Naive B cell (primary cell): ENCODE results near the gene ANKRD29. TPM values are rescaled to one million over a fixed set of nuclear protein-coding genes. Genes with fewer than 3 reads are reported as not detected.

Source experiments
- ATAC-seq, 2 donors: fragments of 150-1000 bp; cut with Tn5 transposase; 2 replicates each; pipeline ENCODE4 v1.10.0; 2021; ENCODE audit warnings: low read depth in 2 of 2, mild to moderate bottlenecking in 2 of 2, moderate library complexity in 2 of 2
- DNase-seq: peaks from one replicate; pipeline ENCODE4 v3.0.0; 2022
- H3K27ac Mint-ChIP-seq, 6 donors: one replicate each; pipeline ENCODE4 v1.8.0; 2020 to 2022; ENCODE audit warnings: mild to moderate bottlenecking in 6 of 6, mixed read lengths in 6 of 6, moderate library complexity in 5 of 6, inconsistent platforms in 2 of 6
- H3K27me3 Mint-ChIP-seq, 3 donors: one replicate each; pipeline ENCODE4 v1.8.0; 2021 to 2022; ENCODE audit warnings: mixed read lengths in 3 of 3, mild to moderate bottlenecking in 1 of 3
- H3K36me3 Mint-ChIP-seq, 2 donors: one replicate each; pipeline ENCODE4 v1.8.0; 2020 to 2022; ENCODE audit warnings: mixed read lengths in 2 of 2, inconsistent platforms in 1 of 2, mild to moderate bottlenecking in 1 of 2
- H3K4me1 Mint-ChIP-seq, 3 donors: one replicate each; pipeline ENCODE4 v1.8.0; 2020 to 2022; ENCODE audit warnings: mixed read lengths in 3 of 3, inconsistent platforms in 1 of 3, mild to moderate bottlenecking in 1 of 3, moderate library complexity in 1 of 3
- H3K4me3 Mint-ChIP-seq, 8 donors: one replicate each; pipeline ENCODE4 v1.8.0; 2020 to 2022; ENCODE audit warnings: mild to moderate bottlenecking in 8 of 8, mixed read lengths in 8 of 8, moderate library complexity in 8 of 8, inconsistent platforms in 2 of 8
- H3K9me3 Mint-ChIP-seq, 7 donors: one replicate each; pipeline ENCODE4 v1.8.0; 2020 to 2022; ENCODE audit warnings: mixed read lengths in 7 of 7, mild to moderate bottlenecking in 5 of 7, inconsistent platforms in 2 of 7, moderate library complexity in 1 of 7
- polyA plus RNA-seq, 6 donors: library from polyadenylated mRNA; unstranded; fragments of 300-500 nt; fragmentation: Illumina TruSeq; gene quantifications; one replicate each; pipeline ENCODE4 v1.2.3, GENCODE V29; 2021; ENCODE audit warnings: low read depth in 6 of 6

ANKRD29 gene
- polyA plus RNA-seq, 6 donors from 2014 or later, result 0.26 to 0.33 TPM; not detected in 4

DNA sequence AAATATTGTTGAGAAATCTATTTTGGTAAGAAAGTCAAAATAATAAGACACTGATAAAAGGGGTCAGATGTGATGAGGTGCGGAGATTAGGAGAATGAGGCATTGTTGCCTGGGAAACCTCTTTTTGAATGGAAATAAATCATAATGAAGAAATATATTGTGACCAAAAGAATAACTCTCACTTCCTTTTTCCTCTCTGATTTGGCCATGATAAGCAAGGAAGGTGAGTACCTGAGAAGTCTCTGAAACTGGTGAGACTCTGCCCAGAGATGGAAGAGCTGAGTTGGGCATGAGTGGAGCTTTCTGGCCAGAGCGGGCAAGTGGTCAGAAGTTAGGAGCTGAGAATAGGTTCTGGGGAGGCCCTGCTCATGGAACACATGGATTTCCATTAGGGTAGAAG, 38.3 kb upstream of the ANKRD29 start:
- Mint-ChIP-seq H3K36me3 (no peaks in the 10 kb centered on the region), H3K9me3 (peaks cover 0 to 4% (median 0%) of the 10 kb centered on the region in 7 donors), H3K4me1 (peaks cover 4 to 13% (median 4%) of the 10 kb centered on the region in 3 donors), H3K4me3 (no peak overlapping the region), H3K27ac (no peak overlapping the region), H3K27me3 (peaks cover 8 to 29% (median 11%) of the 10 kb centered on the region in 3 donors)
- ATAC-seq (peak in 1 of 2 donors; percentile 28), DNase-seq (peak; percentile 3)

- H3K4me3 Mint-ChIP-seq, result no peak overlapping the region
- peaks cover 0 to 7% (median 6%) of the 10 kb centered on the region in 3 donors for H3K4me1 Mint-ChIP-seq
- no peak for ATAC-seq
- DNase-seq, result no peak
- H3K27me3 Mint-ChIP-seq, result peaks cover 10 to 26% (median 24%) of the 10 kb centered on the region in 3 donors
- no peak overlapping the region for H3K27ac Mint-ChIP-seq
- H3K9me3 Mint-ChIP-seq, result no peaks in the 10 kb centered on the region
- H3K36me3 Mint-ChIP-seq, result no peaks in the 10 kb centered on the region
Observed at GRCh38 chr18:23694637-23695430, 32.1 kb upstream of the ANKRD29 start.

- ATAC-seq (no peak), DNase-seq (no peak)
- no peaks in the 10 kb centered on the region for H3K36me3 Mint-ChIP-seq
- H3K4me3 Mint-ChIP-seq, result no peak overlapping the region
- H3K27ac Mint-ChIP-seq, result no peak overlapping the region
- H3K9me3 Mint-ChIP-seq, result no peaks in the 10 kb centered on the region
- H3K4me1 Mint-ChIP-seq, result peaks cover 0 to 10% (median 9%) of the 10 kb centered on the region in 3 donors
- peaks cover 12 to 27% (median 21%) of the 10 kb centered on the region in 3 donors for H3K27me3 Mint-ChIP-seq
Observed at GRCh38 chr18:23693846-23694245, 31.1 kb upstream of the ANKRD29 start.

GRCh38 chr18:23690505-23691068, 27.9 kb upstream of the ANKRD29 start:
- peak overlapping the region; percentile 19 to 80 (median 60) for H3K4me3 Mint-ChIP-seq
- ATAC-seq (no peak), DNase-seq (no peak)
- no peak overlapping the region for H3K27ac Mint-ChIP-seq
- peaks cover 32 to 56% (median 36%) of the 10 kb centered on the region in 3 donors for H3K27me3 Mint-ChIP-seq
- peaks cover 0 to 12% (median 12%) of the 10 kb centered on the region in 3 donors for H3K4me1 Mint-ChIP-seq
- no peaks in the 10 kb centered on the region for H3K36me3 Mint-ChIP-seq
- no peaks in the 10 kb centered on the region for H3K9me3 Mint-ChIP-seq

DNA sequence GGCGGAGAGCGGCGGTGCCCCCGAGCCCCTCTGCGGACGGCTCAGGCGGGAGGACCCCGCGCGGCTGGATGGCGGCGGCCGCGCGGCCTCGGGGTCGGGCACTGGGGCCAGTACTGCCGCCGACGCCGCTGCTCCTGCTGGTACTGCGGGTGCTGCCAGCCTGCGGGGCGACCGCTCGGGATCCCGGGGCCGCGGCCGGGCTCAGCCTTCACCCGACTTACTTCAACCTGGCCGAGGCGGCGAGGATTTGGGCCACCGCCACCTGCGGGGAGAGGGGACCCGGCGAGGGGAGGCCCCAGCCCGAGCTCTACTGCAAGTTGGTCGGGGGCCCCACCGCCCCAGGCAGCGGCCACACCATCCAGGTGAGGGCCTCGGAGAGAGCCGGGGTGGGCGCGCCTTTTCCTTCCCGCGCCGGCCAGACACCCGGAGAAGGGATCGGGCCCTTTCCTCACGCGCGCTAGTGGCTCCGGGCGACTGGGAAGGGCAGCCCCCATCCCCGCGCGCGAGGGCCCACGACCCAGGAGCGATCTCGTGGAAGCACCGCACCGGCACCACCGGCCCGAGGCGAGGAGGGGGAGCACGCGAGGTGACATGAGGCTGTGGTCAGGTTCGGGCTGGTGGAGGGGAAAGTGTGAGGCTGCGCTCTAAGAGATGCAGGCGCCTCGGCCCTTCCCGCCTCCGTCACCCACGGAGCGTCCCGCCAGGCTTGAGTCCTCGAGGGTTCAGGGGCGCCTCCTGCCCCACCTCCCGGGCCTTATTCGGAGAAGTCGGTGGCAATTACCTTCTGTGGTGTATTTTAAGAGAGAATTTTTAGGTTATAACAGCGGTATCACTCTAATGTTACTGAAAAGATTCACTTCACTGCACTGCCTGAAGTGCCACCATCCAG, 27.1 kb upstream of the ANKRD29 start:
- peak overlapping the region; percentile 19 to 74 (median 51) for H3K4me3 Mint-ChIP-seq
- ATAC-seq (peak; percentile 16 to 27), DNase-seq (peak; percentile 3)
- peaks cover 32 to 51% (median 34%) of the 10 kb centered on the region in 3 donors for H3K27me3 Mint-ChIP-seq
- peaks cover 0 to 12% (median 12%) of the 10 kb centered on the region in 3 donors for H3K4me1 Mint-ChIP-seq
- H3K27ac Mint-ChIP-seq, result no peak overlapping the region
- H3K9me3 Mint-ChIP-seq, result no peaks in the 10 kb centered on the region
- H3K36me3 Mint-ChIP-seq, result no peaks in the 10 kb centered on the region

DNA sequence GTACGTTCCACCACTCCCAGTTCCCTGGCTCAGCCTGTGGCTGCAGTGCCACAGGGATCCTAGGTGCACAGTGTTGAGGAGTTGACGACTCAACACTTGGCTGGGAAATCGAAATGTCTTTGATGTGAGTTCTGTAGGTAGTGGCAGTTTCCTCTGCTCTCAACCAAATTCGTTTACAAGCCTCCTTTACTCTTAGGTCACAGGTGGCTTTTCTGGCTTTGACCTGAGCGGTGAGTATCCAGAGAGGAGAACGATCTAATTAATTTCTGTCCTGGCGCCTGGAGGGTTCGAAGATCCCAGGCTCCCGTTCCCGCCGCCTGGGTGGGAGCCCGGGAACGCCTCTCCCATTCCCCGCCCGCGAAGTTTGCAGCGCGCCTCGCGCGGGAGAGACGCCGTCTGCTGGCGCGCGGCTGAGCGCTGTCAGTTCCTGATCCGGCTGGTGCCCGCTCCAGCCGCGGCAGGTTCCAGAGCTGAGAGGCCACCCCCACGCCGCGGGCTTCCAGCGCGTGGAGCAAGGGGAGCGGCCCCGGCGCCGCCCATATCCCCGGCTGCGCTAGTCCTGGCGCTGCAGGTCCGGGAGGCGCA, 26.4 kb upstream of the ANKRD29 start, which contains the start of gene LAMA3:
LAMA3 (plus strand) TSS at position 423 of the 585 bp plus-strand sequence. CDS start 231 bp downstream, outside the sequence.
- peak; percentile 42 to 56 for ATAC-seq
- Mint-ChIP-seq H3K4me3 (peak within 1 kb of the TSS; percentile 45 to 80 (median 67)), H3K27me3 (peaks cover 33 to 52% (median 39%) of the 10 kb centered on the region in 3 donors), H3K27ac (no peak within 1 kb of the TSS), H3K36me3 (no peaks in the 10 kb centered on the region), H3K9me3 (peaks cover 0 to 3% (median 0%) of the 10 kb centered on the region in 7 donors), H3K4me1 (peaks cover 0 to 12% (median 12%) of the 10 kb centered on the region in 3 donors)
- peak; percentile 13 for DNase-seq

DNA sequence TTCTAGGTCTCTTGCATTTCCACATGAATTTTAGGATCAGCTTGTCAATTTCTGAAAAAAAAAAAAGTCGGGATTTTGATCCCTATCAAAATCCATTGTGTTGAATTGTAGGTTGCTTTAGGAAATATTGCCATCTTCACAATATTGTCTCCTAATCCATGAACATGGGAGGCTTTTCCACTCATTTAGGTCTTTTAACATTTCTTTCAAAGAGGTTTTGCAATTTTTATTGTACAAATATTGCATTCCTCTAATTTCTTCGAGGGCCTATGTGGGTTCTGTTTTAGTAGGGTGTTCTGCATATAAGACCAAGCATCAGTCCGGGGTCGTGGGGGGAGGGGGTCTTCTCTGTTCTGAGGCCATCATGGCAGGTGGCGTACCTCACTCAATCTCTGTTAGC, 25.8 kb upstream of the ANKRD29 start:
- no peak overlapping the region for H3K27ac Mint-ChIP-seq
- peaks cover 30 to 52% (median 39%) of the 10 kb centered on the region in 3 donors for H3K27me3 Mint-ChIP-seq
- peaks cover 0 to 12% (median 12%) of the 10 kb centered on the region in 3 donors for H3K4me1 Mint-ChIP-seq
- no peaks in the 10 kb centered on the region for H3K36me3 Mint-ChIP-seq
- peaks cover 0 to 3% (median 0%) of the 10 kb centered on the region in 7 donors for H3K9me3 Mint-ChIP-seq
- no peak for ATAC-seq
- DNase-seq, result no peak
- peak overlapping the region in 3 of 8 donors; percentile 55 to 80 (median 73) for H3K4me3 Mint-ChIP-seq

DNA sequence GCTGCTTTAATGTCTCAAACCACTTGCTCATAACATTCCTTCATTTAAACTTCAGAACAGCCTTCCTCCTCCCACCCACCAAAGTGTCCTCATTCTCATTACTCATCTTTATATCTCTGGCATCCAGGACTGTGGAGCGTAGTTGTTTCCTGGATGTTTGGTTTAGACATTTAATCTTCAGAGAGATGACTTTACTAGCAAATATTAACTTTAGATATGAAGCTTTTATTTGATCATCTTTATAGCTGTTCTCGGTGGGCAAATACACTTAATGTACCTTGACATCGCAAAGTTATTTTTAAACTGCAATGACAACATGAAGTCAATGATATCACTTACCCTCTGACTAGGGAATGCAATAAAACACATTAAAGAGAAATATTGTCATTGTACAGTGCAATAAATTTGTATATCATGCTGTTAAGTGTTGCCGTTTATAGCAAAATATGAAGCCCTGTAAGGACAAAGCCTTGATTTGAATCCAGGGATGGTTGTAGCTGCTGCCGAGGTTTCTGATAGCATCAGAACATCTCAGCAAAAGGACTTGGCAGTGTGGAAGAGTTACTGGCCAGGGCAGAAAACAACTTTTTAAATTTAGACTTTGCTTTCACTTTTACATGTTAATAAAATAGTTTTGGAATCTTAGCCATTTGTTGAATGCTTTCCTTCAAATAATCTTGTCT, 21.9 kb upstream of the ANKRD29 start:
- peaks cover 0 to 3% (median 0%) of the 10 kb centered on the region in 7 donors for H3K9me3 Mint-ChIP-seq
- no peak for ATAC-seq
- no peak overlapping the region for H3K27ac Mint-ChIP-seq
- peaks cover 28 to 62% (median 35%) of the 10 kb centered on the region in 3 donors for H3K27me3 Mint-ChIP-seq
- DNase-seq, result no peak
- no peak overlapping the region for H3K4me3 Mint-ChIP-seq
- no peaks in the 10 kb centered on the region for H3K36me3 Mint-ChIP-seq
- H3K4me1 Mint-ChIP-seq, result peaks cover 0 to 6% (median 6%) of the 10 kb centered on the region in 3 donors

DNA sequence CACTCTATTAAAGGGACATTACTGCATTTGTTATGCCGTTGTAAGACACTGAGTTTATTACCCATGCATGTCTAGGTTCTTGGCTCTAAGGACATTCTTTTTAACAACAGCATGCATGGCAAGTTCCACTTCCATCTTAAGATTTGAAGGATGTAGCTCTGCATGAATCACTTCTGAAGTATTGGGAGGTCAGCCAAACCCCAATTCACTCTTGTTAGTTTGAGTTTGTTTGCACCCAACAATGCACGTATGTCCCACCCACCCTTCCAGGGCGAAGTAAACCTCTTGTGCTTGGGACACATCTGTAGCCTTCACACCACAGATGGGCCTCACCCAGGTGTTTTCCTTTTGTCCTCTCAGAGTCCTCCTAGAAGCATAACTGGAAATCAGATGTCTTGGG, 21.0 kb upstream of the ANKRD29 start:
- ATAC-seq (no peak), DNase-seq (no peak)
- H3K4me1 Mint-ChIP-seq, result peaks cover 0 to under 1% (median under 1%) of the 10 kb centered on the region in 3 donors
- H3K27me3 Mint-ChIP-seq, result peaks cover 37 to 64% (median 38%) of the 10 kb centered on the region in 3 donors
- H3K4me3 Mint-ChIP-seq, result no peak overlapping the region
- H3K27ac Mint-ChIP-seq, result no peak overlapping the region
- H3K9me3 Mint-ChIP-seq, result peaks cover 0 to 3% (median 0%) of the 10 kb centered on the region in 7 donors
- H3K36me3 Mint-ChIP-seq, result no peaks in the 10 kb centered on the region

DNA sequence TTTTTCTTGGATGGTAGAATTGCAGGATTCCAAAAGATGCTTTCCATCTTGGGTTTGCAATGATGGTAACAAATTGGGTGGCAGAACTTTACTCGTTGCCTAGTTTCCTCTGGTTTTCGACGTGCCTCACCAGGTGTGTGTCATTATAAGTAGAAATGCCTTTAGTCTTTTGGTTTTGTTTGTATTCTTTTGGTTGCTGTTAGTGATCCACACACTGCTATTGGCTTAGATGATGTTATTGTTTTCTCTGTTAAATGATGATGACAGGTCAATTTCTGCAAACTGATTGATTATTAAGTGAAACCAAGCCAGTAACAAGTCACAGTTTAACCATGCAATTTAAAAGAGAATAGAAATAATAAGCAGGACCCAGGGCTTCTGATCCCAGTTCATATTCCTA, 20.4 kb upstream of the ANKRD29 start:
- no peak overlapping the region for H3K4me3 Mint-ChIP-seq
- H3K27ac Mint-ChIP-seq, result no peak overlapping the region
- no peaks in the 10 kb centered on the region for H3K4me1 Mint-ChIP-seq
- H3K36me3 Mint-ChIP-seq, result no peaks in the 10 kb centered on the region
- DNase-seq (no peak), ATAC-seq (no peak)
- peaks cover 36 to 59% (median 39%) of the 10 kb centered on the region in 3 donors for H3K27me3 Mint-ChIP-seq
- H3K9me3 Mint-ChIP-seq, result peaks cover 0 to 5% (median 0%) of the 10 kb centered on the region in 7 donors

GRCh38 chr18:23682472-23682871, 19.8 kb upstream of the ANKRD29 start:
- peaks cover 31 to 52% (median 33%) of the 10 kb centered on the region in 3 donors for H3K27me3 Mint-ChIP-seq
- DNase-seq (no peak), ATAC-seq (no peak)
- H3K9me3 Mint-ChIP-seq, result peaks cover 0 to 6% (median 0%) of the 10 kb centered on the region in 7 donors
- no peak overlapping the region for H3K4me3 Mint-ChIP-seq
- no peak overlapping the region for H3K27ac Mint-ChIP-seq
- no peaks in the 10 kb centered on the region for H3K4me1 Mint-ChIP-seq
- H3K36me3 Mint-ChIP-seq, result no peaks in the 10 kb centered on the region

DNA sequence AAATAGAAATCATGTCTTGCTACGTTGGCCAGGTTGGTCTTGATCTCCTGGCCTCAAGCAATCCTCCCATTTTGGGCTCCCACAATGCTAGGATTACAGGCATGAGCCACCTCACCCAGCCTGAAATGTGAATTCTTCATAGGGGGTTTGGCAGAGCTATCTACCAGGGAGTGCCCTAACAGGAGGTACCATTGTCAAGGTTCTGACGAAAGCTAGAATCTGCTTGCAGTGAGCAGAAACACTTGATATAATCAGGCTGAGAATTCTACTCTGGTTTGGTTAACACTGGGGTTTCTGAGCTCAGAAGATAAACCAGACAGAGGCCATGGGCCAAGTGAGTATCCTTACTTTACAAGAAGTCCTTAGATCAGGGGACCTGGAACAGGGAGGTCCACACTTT, 19.3 kb upstream of the ANKRD29 start:
- H3K27me3 Mint-ChIP-seq, result peaks cover 29 to 48% (median 30%) of the 10 kb centered on the region in 3 donors
- no peaks in the 10 kb centered on the region for H3K4me1 Mint-ChIP-seq
- peaks cover 0 to 6% (median 0%) of the 10 kb centered on the region in 7 donors for H3K9me3 Mint-ChIP-seq
- ATAC-seq (no peak), DNase-seq (no peak)
- no peak overlapping the region for H3K27ac Mint-ChIP-seq
- H3K4me3 Mint-ChIP-seq, result no peak overlapping the region
- no peaks in the 10 kb centered on the region for H3K36me3 Mint-ChIP-seq
